ENCODE results near the gene VKORC1. TPM values are rescaled to one million over a fixed set of nuclear protein-coding genes. Genes with fewer than 3 reads are reported as not detected.
"Not testable (repeated sequence)": the region's sequence is repeated elsewhere in the genome, so short reads cannot be mapped to it uniquely, and the experiment has no call there.

The VKORC1 gene
- total RNA-seq, 1 donor from 2014 or later, result 56.2 TPM

- peak; percentile 77 for DNase-seq
- Mint-ChIP-seq H3K27me3 (no peaks in the 10 kb centered on the region), H3K36me3 (ENCODE audit: low read depth) (peaks cover 23% of the 10 kb centered on the region), H3K4me3 (peak overlapping the region; percentile 92), H3K27ac (peak overlapping the region; percentile 95), H3K4me1 (peaks cover 21% of the 10 kb centered on the region), H3K9me3 (no peaks in the 10 kb centered on the region)
- intact Hi-C loops (cut with micrococcal nuclease), result loop anchor here (5.0 to 10.0 kb wide), 3 partner anchors 35 to 347 kb away; partner anchors contain the start of genes ARMC5, ZNF646 and ZNF668
These were observed 12.9 kb upstream of the VKORC1 start for GRCh38 chr16:31107465-31107867.

GRCh38 chr16:31106509-31107464 lies 12.2 kb upstream of the VKORC1 start:
- Mint-ChIP-seq H3K4me1 (peaks cover 20% of the 10 kb centered on the region), H3K4me3 (peak overlapping the region; percentile 92), H3K27ac (peak overlapping the region; percentile 95), H3K27me3 (no peaks in the 10 kb centered on the region), H3K36me3 (ENCODE audit: low read depth) (peaks cover 22% of the 10 kb centered on the region), H3K9me3 (no peaks in the 10 kb centered on the region)
- intact Hi-C loops (cut with micrococcal nuclease), result loop anchor here (5.0 to 10.0 kb wide), 3 partner anchors 34 to 348 kb away; partner anchors contain the start of genes ARMC5, ZNF646 and ZNF668
- no peak for DNase-seq

- peaks cover 13% of the 10 kb centered on the region for H3K36me3 Mint-ChIP-seq (ENCODE audit: low read depth)
- peak; percentile 95 for DNase-seq
- H3K27ac Mint-ChIP-seq, result peak overlapping the region; percentile 72
- H3K4me1 Mint-ChIP-seq, result peaks cover 20% of the 10 kb centered on the region
- intact Hi-C loops (cut with micrococcal nuclease), result loop anchor here (5.0 to 10.0 kb wide), 3 partner anchors 33 to 349 kb away; partner anchors contain the start of genes ARMC5, ZNF646 and ZNF668
- H3K4me3 Mint-ChIP-seq, result peak overlapping the region; percentile 51
- no peaks in the 10 kb centered on the region for H3K27me3 Mint-ChIP-seq
- no peaks in the 10 kb centered on the region for H3K9me3 Mint-ChIP-seq
These were observed 11.1 kb upstream of the VKORC1 start for GRCh38 chr16:31105677-31106213.

GRCh38 chr16:31100876-31101641 lies 6.5 kb upstream of the VKORC1 start:
- not testable (repeated sequence) for H3K9me3 Mint-ChIP-seq; H3K4me3 Mint-ChIP-seq; H3K27me3 Mint-ChIP-seq; DNase-seq; H3K4me1 Mint-ChIP-seq; H3K36me3 Mint-ChIP-seq (ENCODE audit: low read depth); H3K27ac Mint-ChIP-seq
- intact Hi-C loops (cut with micrococcal nuclease), result loop anchor here (10.0 kb wide), 1 partner anchor 354 kb away; the partner anchor contains the start of gene ARMC5

GRCh38 chr16:31099860-31100638 lies 5.5 kb upstream of the VKORC1 start:
- Mint-ChIP-seq H3K27ac (no peak overlapping the region), H3K4me3 (no peak overlapping the region), H3K36me3 (ENCODE audit: low read depth) (no peaks in the 10 kb centered on the region), H3K9me3 (no peaks in the 10 kb centered on the region), H3K4me1 (peaks cover 8% of the 10 kb centered on the region), H3K27me3 (no peaks in the 10 kb centered on the region)
- no peak for DNase-seq
- intact Hi-C loops (cut with micrococcal nuclease), result loop anchor here (10.0 kb wide), 1 partner anchor 355 kb away; the partner anchor contains the start of gene ARMC5

- peak overlapping the region; percentile 94 for H3K27ac Mint-ChIP-seq
- peaks cover 17% of the 10 kb centered on the region for H3K36me3 Mint-ChIP-seq (ENCODE audit: low read depth)
- H3K9me3 Mint-ChIP-seq, result no peaks in the 10 kb centered on the region
- peaks cover 23% of the 10 kb centered on the region for H3K4me1 Mint-ChIP-seq
- intact Hi-C loops (cut with micrococcal nuclease), result loop anchor here (1.0 to 2.0 kb wide), 5 partner anchors 15 to 171 kb away; partner anchors contain the start of genes BCKDK, FBXL19, FUS and STX4
- no peaks in the 10 kb centered on the region for H3K27me3 Mint-ChIP-seq
- peak overlapping the region; percentile 95 for H3K4me3 Mint-ChIP-seq
- DNase-seq, result peak; percentile 65
These were observed 541 bp downstream of the VKORC1 start for GRCh38 chr16:31094088-31094423.

GRCh38 chr16:31093132-31093703 lies 1.4 kb downstream of the VKORC1 start:
- intact Hi-C loops (cut with micrococcal nuclease), result no loop called here
- no peak for DNase-seq
- Mint-ChIP-seq H3K4me1 (peaks cover 23% of the 10 kb centered on the region), H3K27me3 (no peaks in the 10 kb centered on the region), H3K36me3 (ENCODE audit: low read depth) (peaks cover 17% of the 10 kb centered on the region), H3K27ac (no peak overlapping the region), H3K4me3 (peak overlapping the region; percentile 95), H3K9me3 (no peaks in the 10 kb centered on the region)

- no peak for DNase-seq
- no peak overlapping the region for H3K27ac Mint-ChIP-seq
- H3K27me3 Mint-ChIP-seq, result no peaks in the 10 kb centered on the region
- peaks cover 19% of the 10 kb centered on the region for H3K36me3 Mint-ChIP-seq (ENCODE audit: low read depth)
- peak overlapping the region; percentile 47 for H3K4me3 Mint-ChIP-seq
- intact Hi-C loops (cut with micrococcal nuclease), result no loop called here
- H3K9me3 Mint-ChIP-seq, result no peaks in the 10 kb centered on the region
- peaks cover 23% of the 10 kb centered on the region for H3K4me1 Mint-ChIP-seq
These were observed 2.3 kb downstream of the VKORC1 start for GRCh38 chr16:31092330-31092729.

- Mint-ChIP-seq H3K9me3 (no peaks in the 10 kb centered on the region), H3K27ac (peak overlapping the region; percentile 51), H3K27me3 (no peaks in the 10 kb centered on the region), H3K4me1 (peaks cover 20% of the 10 kb centered on the region), H3K36me3 (ENCODE audit: low read depth) (peaks cover 25% of the 10 kb centered on the region), H3K4me3 (no peak overlapping the region)
- DNase-seq, result no peak
- intact Hi-C loops (cut with micrococcal nuclease), result no loop called here
These were observed 4.1 kb downstream of the VKORC1 start for GRCh38 chr16:31090540-31090939.

GRCh38 chr16:31089199-31089598 lies 5.4 kb downstream of the VKORC1 start:
- H3K9me3 Mint-ChIP-seq, result no peaks in the 10 kb centered on the region
- intact Hi-C loops (cut with micrococcal nuclease), result no loop called here
- peaks cover 15% of the 10 kb centered on the region for H3K4me1 Mint-ChIP-seq
- DNase-seq, result no peak
- no peak overlapping the region for H3K27ac Mint-ChIP-seq
- H3K4me3 Mint-ChIP-seq, result no peak overlapping the region
- H3K27me3 Mint-ChIP-seq, result no peaks in the 10 kb centered on the region
- peaks cover 22% of the 10 kb centered on the region for H3K36me3 Mint-ChIP-seq (ENCODE audit: low read depth)

GRCh38 chr16:31088459-31089183 lies 6.0 kb downstream of the VKORC1 start, which contains the start of gene PRSS53:
Gene PRSS53 (minus strand): TSS chr16:31088943. CDS start chr16:31088809, 134 bp downstream.
- no peak for DNase-seq
- Mint-ChIP-seq H3K27me3 (no peaks in the 10 kb centered on the region), H3K27ac (peak within 1 kb of the TSS; percentile 60), H3K36me3 (ENCODE audit: low read depth) (peaks cover 19% of the 10 kb centered on the region), H3K4me3 (no peak within 1 kb of the TSS), H3K9me3 (no peaks in the 10 kb centered on the region), H3K4me1 (peaks cover 10% of the 10 kb centered on the region)
- intact Hi-C loops (cut with micrococcal nuclease), result no loop called here

GRCh38 chr16:31087971-31088370 lies 6.6 kb downstream of the VKORC1 start:
- no peak for DNase-seq
- no peaks in the 10 kb centered on the region for H3K9me3 Mint-ChIP-seq
- H3K27ac Mint-ChIP-seq, result peak overlapping the region; percentile 60
- peaks cover 19% of the 10 kb centered on the region for H3K36me3 Mint-ChIP-seq (ENCODE audit: low read depth)
- H3K4me3 Mint-ChIP-seq, result no peak overlapping the region
- H3K4me1 Mint-ChIP-seq, result peaks cover 8% of the 10 kb centered on the region
- intact Hi-C loops (cut with micrococcal nuclease), result no loop called here
- H3K27me3 Mint-ChIP-seq, result no peaks in the 10 kb centered on the region

All from activated CD4-positive, alpha-beta T cell treated with anti-CD3 and anti-CD28 coated beads, Interleukin-2, amount 10 ng/mL, durations not matched to agents 24 days and 14 days (primary cell).